ENCODE data around the gene MMP28. TPM values are rescaled to one million over a fixed set of nuclear protein-coding genes. Genes with fewer than 3 reads are reported as not detected.

Gene MMP28
- total and polyA plus RNA-seq, 2 of the 4 experiments (the other 2 are of a cell fraction): 0.18 TPM; not detected in 1

DNA sequence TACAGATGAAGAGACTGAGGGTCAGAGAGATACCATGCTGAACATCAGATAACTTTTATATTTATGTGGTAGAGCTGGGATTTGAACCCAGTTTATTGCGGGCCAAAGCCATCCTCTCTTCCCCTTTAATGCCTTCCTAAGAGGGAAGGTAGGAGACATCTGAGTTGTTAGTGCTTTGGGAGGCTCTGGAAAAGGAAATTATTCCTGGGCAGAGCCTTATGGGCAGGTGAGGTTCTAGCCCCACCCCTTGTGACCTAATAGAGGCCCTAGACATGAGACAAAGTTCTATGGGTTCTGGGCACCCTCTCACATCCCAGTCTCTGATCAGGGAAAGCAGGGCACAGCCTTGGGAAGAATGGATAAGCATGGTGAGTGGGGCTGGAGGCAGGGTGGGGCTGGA, 34.9 kb downstream of the MMP28 start, which contains the start of gene C17orf50 (continued):
- TF ChIP-seq, protein P1, sequence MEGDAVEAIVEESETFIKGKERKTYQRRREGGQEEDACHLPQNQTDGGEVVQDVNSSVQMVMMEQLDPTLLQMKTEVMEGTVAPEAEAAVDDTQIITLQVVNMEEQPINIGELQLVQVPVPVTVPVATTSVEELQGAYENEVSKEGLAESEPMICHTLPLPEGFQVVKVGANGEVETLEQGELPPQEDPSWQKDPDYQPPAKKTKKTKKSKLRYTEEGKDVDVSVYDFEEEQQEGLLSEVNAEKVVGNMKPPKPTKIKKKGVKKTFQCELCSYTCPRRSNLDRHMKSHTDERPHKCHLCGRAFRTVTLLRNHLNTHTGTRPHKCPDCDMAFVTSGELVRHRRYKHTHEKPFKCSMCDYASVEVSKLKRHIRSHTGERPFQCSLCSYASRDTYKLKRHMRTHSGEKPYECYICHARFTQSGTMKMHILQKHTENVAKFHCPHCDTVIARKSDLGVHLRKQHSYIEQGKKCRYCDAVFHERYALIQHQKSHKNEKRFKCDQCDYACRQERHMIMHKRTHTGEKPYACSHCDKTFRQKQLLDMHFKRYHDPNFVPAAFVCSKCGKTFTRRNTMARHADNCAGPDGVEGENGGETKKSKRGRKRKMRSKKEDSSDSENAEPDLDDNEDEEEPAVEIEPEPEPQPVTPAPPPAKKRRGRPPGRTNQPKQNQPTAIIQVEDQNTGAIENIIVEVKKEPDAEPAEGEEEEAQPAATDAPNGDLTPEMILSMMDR (conservative IDR thresholded peaks at IDR 0.05; ENCODE audit: low read depth, low read length): no peak

DNA sequence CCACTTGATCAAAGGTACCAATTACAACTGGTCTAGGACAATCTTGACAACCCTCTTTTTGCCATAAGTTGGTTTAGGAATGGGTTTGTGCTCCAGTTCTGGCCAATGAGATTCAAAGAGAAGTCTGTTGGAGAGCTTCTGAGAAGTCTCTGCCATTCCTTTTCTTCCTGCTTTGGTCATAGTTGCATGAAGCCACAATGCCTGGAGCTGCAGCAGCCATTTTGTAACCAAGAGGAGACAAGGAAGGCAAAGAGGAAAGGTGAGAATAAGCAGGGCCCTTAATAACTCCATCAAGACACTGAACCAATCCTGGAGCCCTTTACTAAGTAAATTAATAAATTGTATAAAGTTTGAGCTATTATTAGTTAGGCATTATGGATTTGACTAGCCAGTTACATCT, 38.2 kb downstream of the MMP28 start:
- Histone ChIP-seq H3K56ac (ENCODE audit: extremely low read depth, insufficient read depth, low read length) (no peak overlapping the region), H2AK9ac (replicated peaks; ENCODE audit: low read depth, low read length, poor library complexity) (no peak overlapping the region), H3K9me1 (ENCODE audit: insufficient read depth, low read length) (no peaks in the 10 kb centered on the region), H3K4ac (ENCODE audit: low read depth, low read length) (no peak overlapping the region), H3K9ac (ENCODE audit: low read depth, low read length) (no peak overlapping the region), H3K18ac (ENCODE audit: low read depth, low read length) (no peak overlapping the region), H4K91ac (ENCODE audit: insufficient read depth, low read depth, low read length) (no peak overlapping the region), H3K4me3 (ENCODE audit: insufficient read depth, low read depth, low read length) (no peak overlapping the region), H3K4me1 (ENCODE audit: control insufficient read depth, insufficient read depth, low read length) (no peaks in the 10 kb centered on the region), H3K79me1 (ENCODE audit: low read depth in 1 of 2, low read length in 2 of 2) (no peaks in the 10 kb centered on the region), H2BK120ac (ENCODE audit: low read depth, low read length) (no peak overlapping the region), H3K27ac (ENCODE audit: insufficient read depth, low read length) (no peak overlapping the region), H3K9me3 (ENCODE audit: control insufficient read depth, insufficient read depth, low read length) (peaks cover 2% of the 10 kb centered on the region; the same call in 1 of the 2 replicates), H2AFZ (replicated peaks; ENCODE audit: low read length, poor library complexity) (no peak overlapping the region), H4K20me1 (ENCODE audit: insufficient read depth, low read length) (no peaks in the 10 kb centered on the region), H3K36me3 (ENCODE audit: control insufficient read depth, insufficient read depth, low read length) (no peaks in the 10 kb centered on the region), H4K8ac (ENCODE audit: low read depth in 2 of 2, low read length in 2 of 2) (no peak overlapping the region), H3K4me2 (ENCODE audit: low read depth, low read length) (no peak overlapping the region), H2BK20ac (ENCODE audit: low read depth, low read length) (no peak overlapping the region), H3K27me3 (ENCODE audit: control insufficient read depth, insufficient read depth, low read length) (peaks cover 36% of the 10 kb centered on the region), H4K5ac (ENCODE audit: low read depth, low read length) (no peak overlapping the region), H2BK15ac (ENCODE audit: low read depth, low read length) (no peak overlapping the region), H3K23ac (ENCODE audit: low read depth, low read length) (no peak overlapping the region), H3K14ac (replicated peaks; ENCODE audit: low read depth, low read length) (no peak overlapping the region), H2AK5ac (ENCODE audit: low read depth, low read length) (no peak overlapping the region), H2BK5ac (ENCODE audit: low read depth, low read length, poor library complexity, severe bottlenecking) (no peak overlapping the region)
- TF ChIP-seq NFE2L2 (IDR thresholded peaks at IDR 0.05; ENCODE audit: low read depth, low read length) (no peak), MAZ (IDR thresholded peaks at IDR 0.05; ENCODE audit: borderline replicate concordance, low read depth, low read length) (no peak), RFX5 (IDR thresholded peaks at IDR 0.05; ENCODE audit: low read depth, low read length) (no peak), RAD21 (IDR thresholded peaks at IDR 0.05; ENCODE audit: low read length) (no peak), SMC3 (IDR thresholded peaks at IDR 0.05; ENCODE audit: low read depth, low read length) (no peak), CEBPB (IDR thresholded peaks at IDR 0.05; ENCODE audit: low read depth, low read length) (no peak), FOS (IDR thresholded peaks at IDR 0.05; ENCODE audit: low read depth, low read length) (no peak), CHD1 (IDR thresholded peaks at IDR 0.05; ENCODE audit: low read depth, low read length) (no peak)
- TF ChIP-seq, protein P1 (conservative IDR thresholded peaks at IDR 0.05; ENCODE audit: low read depth, low read length): no peak
- TF ChIP-seq, protein P2, sequence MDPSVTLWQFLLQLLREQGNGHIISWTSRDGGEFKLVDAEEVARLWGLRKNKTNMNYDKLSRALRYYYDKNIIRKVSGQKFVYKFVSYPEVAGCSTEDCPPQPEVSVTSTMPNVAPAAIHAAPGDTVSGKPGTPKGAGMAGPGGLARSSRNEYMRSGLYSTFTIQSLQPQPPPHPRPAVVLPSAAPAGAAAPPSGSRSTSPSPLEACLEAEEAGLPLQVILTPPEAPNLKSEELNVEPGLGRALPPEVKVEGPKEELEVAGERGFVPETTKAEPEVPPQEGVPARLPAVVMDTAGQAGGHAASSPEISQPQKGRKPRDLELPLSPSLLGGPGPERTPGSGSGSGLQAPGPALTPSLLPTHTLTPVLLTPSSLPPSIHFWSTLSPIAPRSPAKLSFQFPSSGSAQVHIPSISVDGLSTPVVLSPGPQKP (IDR thresholded peaks at IDR 0.05; ENCODE audit: borderline replicate concordance, low read depth, low read length): no peak
- TF ChIP-seq, protein P3, sequence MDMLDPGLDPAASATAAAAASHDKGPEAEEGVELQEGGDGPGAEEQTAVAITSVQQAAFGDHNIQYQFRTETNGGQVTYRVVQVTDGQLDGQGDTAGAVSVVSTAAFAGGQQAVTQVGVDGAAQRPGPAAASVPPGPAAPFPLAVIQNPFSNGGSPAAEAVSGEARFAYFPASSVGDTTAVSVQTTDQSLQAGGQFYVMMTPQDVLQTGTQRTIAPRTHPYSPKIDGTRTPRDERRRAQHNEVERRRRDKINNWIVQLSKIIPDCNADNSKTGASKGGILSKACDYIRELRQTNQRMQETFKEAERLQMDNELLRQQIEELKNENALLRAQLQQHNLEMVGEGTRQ (IDR thresholded peaks at IDR 0.05; ENCODE audit: low read depth, low read length): no peak
- in situ Hi-C loops (cut with MboI; ENCODE audit: low sequenced_read_pairs): no loop called here
- DNase-seq (no peak), ATAC-seq (ENCODE audit: low read depth) (no peak)
- dilution Hi-C loops (cut with HindIII; ENCODE audit: low sequenced_read_pairs, unreplicated experiment): no loop called here
- CTCF ChIA-PET: interaction anchor here (1.1 kb wide), 1 partner anchor 144 kb away, joined by 3 read pairs; no protein-coding TSS in a partner anchor
- intact Hi-C loops (cut with micrococcal nuclease): no loop called here
- BruUV-seq (replicated peaks): no TSS peak
- POLR2A ChIA-PET (ENCODE audit: unreplicated experiment): interaction anchor here (0.5 kb wide), 1 partner anchor 157 kb away, joined by 3 read pairs; no protein-coding TSS in a partner anchor

Data from IMR-90 (cell line).